ENCODE results near the gene C1orf53.
"Not testable (repeated sequence)": the region's sequence is repeated elsewhere in the genome, so short reads cannot be mapped to it uniquely, and the experiment has no call there.

The C1orf53 gene

DNA sequence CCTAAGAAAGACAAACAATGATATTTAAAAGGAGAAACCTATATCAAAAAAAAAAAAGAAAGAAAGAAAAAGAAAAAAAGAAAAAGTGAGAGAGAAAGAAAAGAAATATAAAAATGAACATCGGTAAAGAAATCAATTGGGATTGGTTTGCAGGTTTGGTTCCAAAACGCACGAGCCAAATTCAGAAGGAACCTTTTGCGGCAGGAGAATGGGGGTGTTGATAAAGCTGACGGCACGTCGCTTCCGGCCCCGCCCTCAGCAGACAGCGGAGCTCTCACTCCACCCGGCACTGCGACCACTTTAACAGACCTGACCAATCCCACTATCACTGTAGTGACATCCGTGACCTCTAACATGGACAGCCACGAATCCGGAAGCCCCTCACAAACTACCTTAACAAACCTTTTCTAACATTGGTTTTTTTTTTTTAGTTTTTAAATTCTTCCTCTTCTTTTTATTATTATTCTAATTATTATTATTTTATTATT lies 26.5 kb downstream of the C1orf53 start:
- H3K27ac ChIP-seq, result peak overlapping the region; percentile 67; the same call in 1 of the 2 replicates
- TF ChIP-seq, protein P1, sequence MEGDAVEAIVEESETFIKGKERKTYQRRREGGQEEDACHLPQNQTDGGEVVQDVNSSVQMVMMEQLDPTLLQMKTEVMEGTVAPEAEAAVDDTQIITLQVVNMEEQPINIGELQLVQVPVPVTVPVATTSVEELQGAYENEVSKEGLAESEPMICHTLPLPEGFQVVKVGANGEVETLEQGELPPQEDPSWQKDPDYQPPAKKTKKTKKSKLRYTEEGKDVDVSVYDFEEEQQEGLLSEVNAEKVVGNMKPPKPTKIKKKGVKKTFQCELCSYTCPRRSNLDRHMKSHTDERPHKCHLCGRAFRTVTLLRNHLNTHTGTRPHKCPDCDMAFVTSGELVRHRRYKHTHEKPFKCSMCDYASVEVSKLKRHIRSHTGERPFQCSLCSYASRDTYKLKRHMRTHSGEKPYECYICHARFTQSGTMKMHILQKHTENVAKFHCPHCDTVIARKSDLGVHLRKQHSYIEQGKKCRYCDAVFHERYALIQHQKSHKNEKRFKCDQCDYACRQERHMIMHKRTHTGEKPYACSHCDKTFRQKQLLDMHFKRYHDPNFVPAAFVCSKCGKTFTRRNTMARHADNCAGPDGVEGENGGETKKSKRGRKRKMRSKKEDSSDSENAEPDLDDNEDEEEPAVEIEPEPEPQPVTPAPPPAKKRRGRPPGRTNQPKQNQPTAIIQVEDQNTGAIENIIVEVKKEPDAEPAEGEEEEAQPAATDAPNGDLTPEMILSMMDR (conservative IDR thresholded peaks at IDR 0.05), result no peak

DNA sequence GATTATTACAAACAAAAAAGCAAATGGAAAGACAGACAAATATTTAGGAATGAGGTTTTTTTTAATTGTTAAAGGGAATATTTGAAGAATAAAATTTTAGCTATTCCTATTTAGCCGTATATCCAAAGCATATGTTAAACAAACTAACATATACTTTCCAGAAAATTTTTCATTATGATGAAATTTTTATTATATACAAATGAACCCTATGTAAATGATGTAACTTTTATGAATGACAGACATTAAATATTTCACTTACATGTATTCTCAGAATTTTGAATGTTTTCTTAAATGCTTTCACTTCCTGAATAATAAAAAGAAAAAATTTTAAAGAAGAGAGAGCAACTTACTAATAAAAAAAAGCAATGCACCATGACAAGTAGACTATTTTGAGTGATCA lies 30.6 kb downstream of the C1orf53 start:
- H3K27ac ChIP-seq, result no peak overlapping the region
- TF ChIP-seq, protein P1 (conservative IDR thresholded peaks at IDR 0.05), result no peak

DNA sequence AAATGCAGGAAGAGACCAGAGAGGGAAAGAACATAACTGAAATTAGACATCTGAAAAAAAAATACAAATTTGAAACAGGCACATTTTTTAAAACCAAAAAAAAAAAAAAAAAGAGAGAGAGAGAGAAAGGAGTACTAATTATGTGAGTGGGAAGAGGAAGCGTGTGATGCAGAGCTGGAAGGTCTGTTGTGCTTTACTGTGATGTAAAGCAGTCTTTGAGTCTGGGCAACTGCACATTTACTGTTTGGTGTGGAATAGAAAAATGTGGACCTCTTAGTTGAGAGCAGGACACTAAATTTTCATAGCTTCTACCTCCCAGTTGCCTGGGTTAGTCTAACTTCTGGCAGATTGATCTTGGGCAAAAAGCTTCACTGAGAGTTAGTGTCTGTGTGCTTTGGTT lies 31.2 kb downstream of the C1orf53 start:
- TF ChIP-seq, protein P1 (conservative IDR thresholded peaks at IDR 0.05), result no peak
- H3K27ac ChIP-seq, result no peak overlapping the region

DNA sequence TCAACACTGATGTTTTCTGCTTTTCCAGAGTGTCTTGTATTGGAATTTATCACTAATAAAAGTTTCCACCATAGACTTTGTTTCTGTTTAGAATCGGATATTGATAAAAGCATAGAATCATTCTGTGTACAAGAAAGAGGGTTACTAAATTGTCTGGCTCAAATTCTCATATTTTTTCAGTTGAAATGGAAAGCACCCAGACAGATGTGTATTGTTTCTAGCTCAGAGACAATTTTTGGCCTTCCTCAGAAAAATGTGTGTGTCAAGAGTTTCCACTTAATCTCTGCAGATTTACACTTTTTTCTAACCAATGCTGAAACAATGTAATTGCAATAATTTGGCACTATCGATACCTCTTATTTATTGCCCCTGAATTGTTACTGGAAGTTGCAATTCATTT lies 35.0 kb downstream of the C1orf53 start:
- H3K27ac ChIP-seq, result no peak overlapping the region
- TF ChIP-seq, protein P1 (conservative IDR thresholded peaks at IDR 0.05), result no peak

DNA sequence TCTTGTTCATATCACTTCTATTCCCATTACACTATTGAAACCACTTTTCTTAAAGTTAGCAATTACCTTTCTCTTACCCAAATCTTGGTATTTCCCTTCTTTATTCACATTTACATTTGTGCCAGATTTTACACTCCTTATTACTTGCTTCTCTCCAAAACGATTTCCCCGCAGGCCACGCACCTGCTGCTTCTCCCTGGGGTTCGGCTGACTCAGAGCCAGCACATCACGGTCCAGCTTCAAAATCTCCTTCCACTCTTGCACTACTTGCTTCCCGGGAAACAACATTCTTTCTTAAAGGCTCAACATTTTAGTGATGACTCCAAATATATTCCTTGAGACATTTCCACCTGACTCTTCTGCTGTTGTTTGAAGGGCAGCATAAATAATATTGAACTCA lies 35.5 kb downstream of the C1orf53 start:
- TF ChIP-seq, protein P1 (conservative IDR thresholded peaks at IDR 0.05), result no peak

DNA sequence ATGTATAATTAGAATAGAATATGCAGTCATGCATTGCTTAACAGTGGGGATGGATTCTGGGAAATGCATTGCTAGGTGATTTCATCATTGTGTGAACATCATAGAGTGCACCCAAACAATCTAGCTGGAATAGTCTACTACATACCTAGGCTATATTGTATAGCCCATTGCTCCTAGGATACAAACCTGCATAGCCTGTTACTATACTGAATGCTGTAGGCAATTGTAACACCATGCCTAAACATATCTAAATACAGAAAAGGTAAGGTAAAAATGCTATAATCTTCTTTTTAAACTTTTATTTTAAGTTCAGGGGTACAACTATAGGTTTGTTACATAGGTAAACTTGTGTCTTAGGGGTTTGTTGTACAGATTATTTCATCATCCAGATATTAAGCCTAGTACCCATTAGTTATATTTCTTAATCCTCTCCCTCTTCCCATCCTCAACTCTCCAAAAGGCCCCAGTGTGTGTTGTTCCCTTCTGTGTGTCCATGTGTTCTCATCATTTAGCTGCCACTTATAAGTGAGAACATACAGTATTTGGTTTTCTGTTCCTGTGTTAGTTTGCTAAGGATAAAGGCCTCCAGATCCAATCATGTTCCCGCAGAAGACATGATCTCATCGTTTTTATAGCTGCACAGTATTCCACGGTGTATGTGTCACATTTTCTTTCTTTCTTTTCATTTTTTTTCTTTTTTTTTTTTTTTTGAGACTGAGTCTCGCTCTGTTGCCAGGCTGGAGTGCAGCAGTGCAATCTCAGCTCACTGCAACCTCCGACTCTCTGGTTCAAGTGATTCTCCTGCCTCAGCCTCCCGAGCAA lies 36.9 kb downstream of the C1orf53 start:
- not testable (repeated sequence) for H3K27ac ChIP-seq

More for the DNA sequence above, 35.5 kb downstream of the C1orf53 start:
- no peak overlapping the region for H3K27ac ChIP-seq

DNA sequence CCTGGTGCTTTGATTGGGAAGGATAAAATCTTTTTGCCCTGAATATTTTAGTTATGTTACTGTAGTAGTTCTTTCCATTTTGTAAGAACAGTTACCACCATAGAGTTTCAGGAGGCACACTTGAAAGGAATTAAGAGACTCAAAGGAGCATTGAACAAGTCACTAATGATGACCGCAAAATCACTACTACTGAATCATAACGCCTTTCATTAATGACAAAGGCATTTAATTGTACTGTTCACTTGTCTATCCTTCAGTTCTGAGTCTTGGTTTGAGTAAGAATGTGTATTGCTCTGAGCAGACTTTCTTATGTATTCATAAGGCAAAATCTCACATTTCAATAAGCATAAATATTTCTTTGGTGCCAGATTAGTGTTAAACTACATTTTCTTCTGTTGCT lies 39.6 kb downstream of the C1orf53 start:
- no peak overlapping the region for H3K27ac ChIP-seq

More for the DNA sequence above, 39.6 kb downstream of the C1orf53 start:
- TF ChIP-seq, protein P1 (conservative IDR thresholded peaks at IDR 0.05), result no peak

Data from VCaP (cell line).